Measurements from ENCODE around the gene FYCO1. TPM values are rescaled to one million over a fixed set of nuclear protein-coding genes. Genes with fewer than 3 reads are reported as not detected.

FYCO1 gene
- polyA plus RNA-seq, 3 donors = 0.59 to 5.0 (median 1.3) TPM

DNA sequence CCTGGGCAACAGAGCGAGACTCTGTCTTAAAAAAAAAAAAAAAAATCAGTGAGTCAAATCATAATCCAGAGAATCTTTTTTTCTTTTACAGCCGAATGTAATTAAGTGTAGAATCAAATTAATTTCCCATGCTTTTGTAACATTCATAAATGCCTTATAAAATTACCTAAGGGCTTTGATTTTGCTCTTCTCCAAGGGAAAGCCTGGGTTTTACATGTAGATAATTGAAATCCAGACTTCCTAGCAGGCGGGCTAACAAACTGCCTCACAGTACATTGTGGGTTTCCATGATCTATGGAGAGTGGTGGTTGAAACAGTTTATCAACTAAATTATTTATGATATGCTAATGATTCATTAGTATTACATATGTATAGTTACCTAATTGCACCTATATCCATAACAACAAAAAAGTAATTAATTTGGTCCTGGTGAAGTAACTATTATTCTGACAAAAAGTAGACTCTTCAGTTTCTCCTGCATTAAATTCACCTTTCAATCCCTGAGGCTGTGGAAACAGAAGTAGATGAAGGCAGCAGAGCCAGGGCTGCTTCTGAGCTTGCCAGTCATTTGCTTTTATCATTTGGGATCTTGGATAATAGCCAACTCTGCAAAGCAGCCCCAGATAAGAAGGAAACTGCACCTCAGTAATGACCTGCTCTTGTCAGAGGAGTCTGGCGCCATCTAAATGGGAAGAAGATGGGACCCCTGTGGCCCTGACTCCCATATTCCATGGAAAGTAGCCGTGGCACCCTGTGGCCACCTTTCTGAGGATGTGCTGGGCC lies 99.7 kb downstream of the FYCO1 start:
- peaks cover 0 to 6% (median 2%) of the 10 kb centered on the region in 3 donors for H3K27me3 Mint-ChIP-seq (ENCODE audit: low read depth in 3 of 3)
- Histone ChIP-seq H4K20me1 (ENCODE audit: insufficient read depth, low read length) (no peaks in the 10 kb centered on the region), H3K79me2 (ENCODE audit: insufficient read depth, low read length) (no peaks in the 10 kb centered on the region), H2AFZ (ENCODE audit: insufficient read depth, low read depth, low read length, poor library complexity, severe bottlenecking) (no peak overlapping the region), H3K36me3 (replicated peaks in 1 of 2; ENCODE audit: control insufficient read depth in 1 of 2, insufficient read depth in 2 of 2, low read length in 2 of 2) (no peaks in the 10 kb centered on the region), H3K27ac (ENCODE audit: low read depth in 1 of 2, low read length in 2 of 2) (no peak overlapping the region), H3K4me1 (ENCODE audit: control insufficient read depth in 1 of 2, insufficient read depth in 2 of 2, low read length in 2 of 2) (no peaks in the 10 kb centered on the region), H3K27me3 (ENCODE audit: control insufficient read depth in 2 of 2, insufficient read depth in 2 of 2, low read length in 2 of 2) (no peaks in the 10 kb centered on the region), H3K9ac (ENCODE audit: insufficient read depth, low read length, poor library complexity, severe bottlenecking) (no peak overlapping the region), H3K9me3 (replicated peaks in 1 of 2; ENCODE audit: control insufficient read depth in 1 of 2, insufficient read depth in 1 of 2, low read length in 2 of 2) (no peaks in the 10 kb centered on the region), H3K4me3 (replicated peaks in 1 of 3; ENCODE audit: low read depth in 2 of 3, low read length in 3 of 3) (no peak overlapping the region), H3K4me2 (replicated peaks; ENCODE audit: extremely low read depth, low read length, poor library complexity, severe bottlenecking) (no peak overlapping the region)
- H3K9me3 Mint-ChIP-seq = peaks cover 0 to under 1% (median 0%) of the 10 kb centered on the region in 7 donors
- no peaks in the 10 kb centered on the region for H3K36me3 Mint-ChIP-seq
- intact Hi-C loops (cut with micrococcal nuclease) = no loop called here
- H3K27ac Mint-ChIP-seq = no peak overlapping the region
- WGBS (ENCODE audit: insufficient coverage) = 100% methylated on average over 1 of the region's 5 CpGs
- TF ChIP-seq, protein P1, sequence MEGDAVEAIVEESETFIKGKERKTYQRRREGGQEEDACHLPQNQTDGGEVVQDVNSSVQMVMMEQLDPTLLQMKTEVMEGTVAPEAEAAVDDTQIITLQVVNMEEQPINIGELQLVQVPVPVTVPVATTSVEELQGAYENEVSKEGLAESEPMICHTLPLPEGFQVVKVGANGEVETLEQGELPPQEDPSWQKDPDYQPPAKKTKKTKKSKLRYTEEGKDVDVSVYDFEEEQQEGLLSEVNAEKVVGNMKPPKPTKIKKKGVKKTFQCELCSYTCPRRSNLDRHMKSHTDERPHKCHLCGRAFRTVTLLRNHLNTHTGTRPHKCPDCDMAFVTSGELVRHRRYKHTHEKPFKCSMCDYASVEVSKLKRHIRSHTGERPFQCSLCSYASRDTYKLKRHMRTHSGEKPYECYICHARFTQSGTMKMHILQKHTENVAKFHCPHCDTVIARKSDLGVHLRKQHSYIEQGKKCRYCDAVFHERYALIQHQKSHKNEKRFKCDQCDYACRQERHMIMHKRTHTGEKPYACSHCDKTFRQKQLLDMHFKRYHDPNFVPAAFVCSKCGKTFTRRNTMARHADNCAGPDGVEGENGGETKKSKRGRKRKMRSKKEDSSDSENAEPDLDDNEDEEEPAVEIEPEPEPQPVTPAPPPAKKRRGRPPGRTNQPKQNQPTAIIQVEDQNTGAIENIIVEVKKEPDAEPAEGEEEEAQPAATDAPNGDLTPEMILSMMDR (IDR thresholded peaks at IDR 0.05) = no peak
- peaks cover 16% of the 10 kb centered on the region for H3K4me1 Mint-ChIP-seq
- no peak overlapping the region for H3K4me3 Mint-ChIP-seq
- DNase-seq = no peak

DNA sequence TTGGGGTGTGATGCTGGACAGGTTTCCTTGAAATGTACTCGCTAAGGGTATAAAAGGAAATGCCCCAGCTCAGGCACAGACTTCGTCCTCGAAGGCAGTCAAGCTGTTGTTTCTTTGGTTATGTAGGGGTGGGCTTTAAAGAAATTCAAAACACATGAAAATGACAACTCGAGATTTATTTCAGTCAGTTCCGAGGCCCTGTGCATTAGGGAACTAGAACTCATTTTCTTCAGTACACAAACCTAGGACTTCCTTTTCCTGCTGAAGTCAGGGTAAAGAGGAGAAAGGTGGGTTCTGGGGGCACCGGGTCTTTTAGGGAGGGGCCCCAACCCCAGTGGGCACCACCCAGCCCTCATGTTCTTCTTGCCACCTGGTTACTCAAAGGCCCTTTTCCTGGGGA lies 101.6 kb downstream of the FYCO1 start:
- DNase-seq = no peak
- Histone ChIP-seq H4K20me1 (ENCODE audit: insufficient read depth, low read length) (no peaks in the 10 kb centered on the region), H3K4me2 (replicated peaks; ENCODE audit: extremely low read depth, low read length, poor library complexity, severe bottlenecking) (no peak overlapping the region), H3K36me3 (replicated peaks in 1 of 2; ENCODE audit: control insufficient read depth in 1 of 2, insufficient read depth in 2 of 2, low read length in 2 of 2) (no peaks in the 10 kb centered on the region), H3K27ac (ENCODE audit: low read depth in 1 of 2, low read length in 2 of 2) (no peak overlapping the region), H3K9ac (ENCODE audit: insufficient read depth, low read length, poor library complexity, severe bottlenecking) (no peak overlapping the region), H3K4me3 (replicated peaks in 1 of 3; ENCODE audit: low read depth in 2 of 3, low read length in 3 of 3) (no peak overlapping the region), H3K4me1 (ENCODE audit: control insufficient read depth in 1 of 2, insufficient read depth in 2 of 2, low read length in 2 of 2) (peaks cover 0 to 2% of the 10 kb centered on the region in 2 donors), H3K9me3 (replicated peaks in 1 of 2; ENCODE audit: control insufficient read depth in 1 of 2, insufficient read depth in 1 of 2, low read length in 2 of 2) (no peaks in the 10 kb centered on the region), H2AFZ (ENCODE audit: insufficient read depth, low read depth, low read length, poor library complexity, severe bottlenecking) (no peak overlapping the region), H3K27me3 (ENCODE audit: control insufficient read depth in 2 of 2, insufficient read depth in 2 of 2, low read length in 2 of 2) (no peaks in the 10 kb centered on the region), H3K79me2 (ENCODE audit: insufficient read depth, low read length) (no peaks in the 10 kb centered on the region)
- no CpG with 5 or more reads among the region's 6 CpGs for WGBS (ENCODE audit: insufficient coverage)
- TF ChIP-seq, protein P1 (IDR thresholded peaks at IDR 0.05) = no peak
- H3K27me3 Mint-ChIP-seq (ENCODE audit: low read depth in 3 of 3) = peaks cover 2 to 8% (median 3%) of the 10 kb centered on the region in 3 donors
- no peaks in the 10 kb centered on the region for H3K36me3 Mint-ChIP-seq
- peak overlapping the region in 1 of 2 donors; percentile 13 for H3K4me3 Mint-ChIP-seq
- H3K27ac Mint-ChIP-seq = peak overlapping the region in 2 of 7 donors; percentile 14 to 23
- peaks cover 21% of the 10 kb centered on the region for H3K4me1 Mint-ChIP-seq
- intact Hi-C loops (cut with micrococcal nuclease) = no loop called here
- no peaks in the 10 kb centered on the region for H3K9me3 Mint-ChIP-seq
